ENCODE measurements around the gene IFI30.

IFI30 gene

DNA sequence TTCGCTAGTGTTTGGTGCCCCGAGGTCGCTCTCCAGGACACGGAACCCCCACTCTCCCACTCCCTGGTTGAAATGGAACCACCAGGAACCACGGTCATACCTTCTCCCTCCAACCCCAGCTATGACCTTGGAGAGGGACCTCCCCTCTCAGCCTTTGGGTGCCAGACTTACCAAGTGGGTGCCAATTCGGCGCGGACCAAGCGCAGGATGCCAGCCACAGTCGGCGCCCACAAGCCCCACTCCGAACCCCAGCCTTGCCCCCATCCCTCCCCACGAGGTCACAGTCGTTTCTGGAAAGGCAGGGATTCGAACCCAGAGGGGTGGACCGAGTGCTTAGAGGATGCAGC lies 51.7 kb downstream of the IFI30 start:
- H3K36me3 Mint-ChIP-seq (ENCODE audit: low read depth) = no peaks in the 10 kb centered on the region
- peaks cover 42% of the 10 kb centered on the region for H3K4me1 Mint-ChIP-seq
- TF ChIP-seq, protein P1, sequence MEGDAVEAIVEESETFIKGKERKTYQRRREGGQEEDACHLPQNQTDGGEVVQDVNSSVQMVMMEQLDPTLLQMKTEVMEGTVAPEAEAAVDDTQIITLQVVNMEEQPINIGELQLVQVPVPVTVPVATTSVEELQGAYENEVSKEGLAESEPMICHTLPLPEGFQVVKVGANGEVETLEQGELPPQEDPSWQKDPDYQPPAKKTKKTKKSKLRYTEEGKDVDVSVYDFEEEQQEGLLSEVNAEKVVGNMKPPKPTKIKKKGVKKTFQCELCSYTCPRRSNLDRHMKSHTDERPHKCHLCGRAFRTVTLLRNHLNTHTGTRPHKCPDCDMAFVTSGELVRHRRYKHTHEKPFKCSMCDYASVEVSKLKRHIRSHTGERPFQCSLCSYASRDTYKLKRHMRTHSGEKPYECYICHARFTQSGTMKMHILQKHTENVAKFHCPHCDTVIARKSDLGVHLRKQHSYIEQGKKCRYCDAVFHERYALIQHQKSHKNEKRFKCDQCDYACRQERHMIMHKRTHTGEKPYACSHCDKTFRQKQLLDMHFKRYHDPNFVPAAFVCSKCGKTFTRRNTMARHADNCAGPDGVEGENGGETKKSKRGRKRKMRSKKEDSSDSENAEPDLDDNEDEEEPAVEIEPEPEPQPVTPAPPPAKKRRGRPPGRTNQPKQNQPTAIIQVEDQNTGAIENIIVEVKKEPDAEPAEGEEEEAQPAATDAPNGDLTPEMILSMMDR (IDR thresholded peaks at IDR 0.05) = no peak
- DNase-seq = no peak
- H3K4me3 Mint-ChIP-seq = peak overlapping the region; percentile 86
- H3K9me3 Mint-ChIP-seq = no peaks in the 10 kb centered on the region
- no peak overlapping the region for H3K27ac Mint-ChIP-seq
- H3K27me3 Mint-ChIP-seq (ENCODE audit: low read depth, poor library complexity) = peaks cover 72% of the 10 kb centered on the region

DNA sequence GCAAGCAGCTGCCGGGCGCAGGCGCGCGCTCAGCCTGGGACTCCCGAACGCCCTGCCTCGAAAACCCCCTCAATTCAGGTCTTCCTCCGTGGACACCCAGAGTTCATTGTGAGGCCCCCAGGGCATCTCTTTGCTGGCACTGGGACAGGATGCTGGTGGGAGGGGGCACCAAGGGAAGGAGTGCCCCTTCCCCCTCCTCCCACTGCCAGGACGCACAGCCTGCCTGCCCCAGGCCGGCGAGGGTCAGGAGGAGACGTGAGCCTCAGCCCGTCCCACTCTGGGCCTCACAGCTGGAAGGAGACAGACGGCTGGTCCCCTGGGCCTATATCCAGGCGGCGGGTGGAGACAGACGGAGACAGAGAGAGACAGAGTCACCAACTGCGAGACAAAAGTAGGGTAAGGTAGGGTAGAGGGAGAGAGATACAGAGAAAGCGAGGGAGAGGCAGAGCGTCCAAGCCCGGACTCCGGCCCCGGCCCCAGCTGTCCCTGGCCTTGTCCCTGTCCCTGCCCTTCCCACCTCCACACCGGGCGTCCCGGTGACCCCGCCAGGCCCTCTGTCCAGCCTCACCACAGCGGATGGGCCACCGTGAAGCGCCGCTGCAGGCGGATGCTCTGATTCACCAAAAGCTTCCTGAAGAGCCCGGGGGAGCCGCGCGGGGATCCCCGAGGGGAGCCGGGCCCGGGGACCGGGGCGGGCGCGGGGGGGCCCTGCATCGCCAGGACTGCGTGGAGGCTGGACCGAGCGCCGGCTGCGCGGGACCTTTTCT lies 52.3 kb downstream of the IFI30 start, which contains the start of gene PDE4C:
Gene PDE4C, minus strand, starts transcription at position 737 of the 767 bp plus-strand sequence. Its CDS starts 23 bp downstream, at position 714.
- H3K27ac Mint-ChIP-seq = no peak within 1 kb of the TSS
- TF ChIP-seq, protein P1 (IDR thresholded peaks at IDR 0.05) = no peak
- no peaks in the 10 kb centered on the region for H3K36me3 Mint-ChIP-seq (ENCODE audit: low read depth)
- H3K4me3 Mint-ChIP-seq = peak within 1 kb of the TSS; percentile 86
- no peaks in the 10 kb centered on the region for H3K9me3 Mint-ChIP-seq
- peaks cover 40% of the 10 kb centered on the region for H3K4me1 Mint-ChIP-seq
- H3K27me3 Mint-ChIP-seq (ENCODE audit: low read depth, poor library complexity) = peaks cover 72% of the 10 kb centered on the region
- DNase-seq = peak; percentile 53

DNA sequence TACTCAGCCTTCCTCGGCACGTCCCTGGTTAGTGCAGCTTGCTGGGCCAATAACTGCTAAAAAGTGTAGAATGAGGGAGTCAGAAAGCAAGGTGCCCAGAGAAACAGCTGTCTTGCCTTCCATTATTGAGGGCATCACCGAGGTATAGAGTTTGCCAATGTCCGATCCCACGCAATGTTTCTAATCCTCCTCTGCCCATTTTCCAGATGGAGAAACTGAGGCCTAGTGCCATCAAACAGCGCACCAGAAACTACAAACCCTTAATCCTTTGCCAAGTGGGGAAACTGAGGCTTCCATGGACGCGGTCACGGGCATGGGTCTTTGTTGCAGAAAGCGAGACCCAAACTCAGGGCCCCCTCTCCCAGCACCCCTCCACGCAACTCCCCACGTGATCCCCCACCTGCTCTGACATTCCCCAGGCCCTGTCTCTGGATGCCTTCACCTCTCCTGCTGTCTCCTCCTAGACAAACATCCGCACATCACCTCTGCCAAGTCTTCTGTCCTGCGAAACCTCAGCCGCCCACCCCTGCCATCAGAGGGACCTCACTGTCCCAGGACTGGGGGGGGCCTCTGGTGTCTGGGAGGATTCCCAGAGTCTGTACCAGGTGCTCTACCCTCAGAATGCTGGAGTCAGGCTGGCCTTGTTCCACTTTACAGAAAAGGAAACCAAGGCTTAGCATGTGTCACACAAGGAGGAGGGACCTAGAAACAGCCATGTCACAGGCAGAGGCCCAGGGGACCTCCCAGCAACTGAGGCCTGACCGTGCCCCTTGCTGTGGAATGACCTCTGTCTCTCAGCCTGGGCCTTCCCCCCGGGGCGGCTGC lies 53.6 kb downstream of the IFI30 start:
- Mint-ChIP-seq H3K4me1 (peaks cover 50% of the 10 kb centered on the region), H3K27me3 (ENCODE audit: low read depth, poor library complexity) (peaks cover 64% of the 10 kb centered on the region), H3K9me3 (no peaks in the 10 kb centered on the region), H3K4me3 (peak overlapping the region; percentile 13), H3K36me3 (ENCODE audit: low read depth) (no peaks in the 10 kb centered on the region), H3K27ac (no peak overlapping the region)
- DNase-seq = no peak
- TF ChIP-seq, protein P1 (IDR thresholded peaks at IDR 0.05) = no peak
